Measurements from ENCODE around the gene STAT3.

DNA sequence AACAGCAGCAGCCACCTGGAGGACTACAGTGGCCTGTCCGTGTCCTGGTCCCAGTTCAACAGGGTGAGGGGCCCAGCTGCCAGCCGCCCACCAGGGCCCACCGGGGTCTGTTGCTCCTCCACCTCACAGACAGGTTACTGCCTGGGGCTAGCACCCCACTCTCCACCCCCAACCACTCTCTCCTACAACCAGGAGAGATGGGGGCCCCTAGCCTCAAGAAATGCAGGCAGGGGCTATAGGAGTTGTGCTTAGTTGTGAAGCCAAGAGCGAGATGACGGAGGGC lies 81.9 kb downstream of the STAT3 start:
- TF ChIP-seq, protein P1, sequence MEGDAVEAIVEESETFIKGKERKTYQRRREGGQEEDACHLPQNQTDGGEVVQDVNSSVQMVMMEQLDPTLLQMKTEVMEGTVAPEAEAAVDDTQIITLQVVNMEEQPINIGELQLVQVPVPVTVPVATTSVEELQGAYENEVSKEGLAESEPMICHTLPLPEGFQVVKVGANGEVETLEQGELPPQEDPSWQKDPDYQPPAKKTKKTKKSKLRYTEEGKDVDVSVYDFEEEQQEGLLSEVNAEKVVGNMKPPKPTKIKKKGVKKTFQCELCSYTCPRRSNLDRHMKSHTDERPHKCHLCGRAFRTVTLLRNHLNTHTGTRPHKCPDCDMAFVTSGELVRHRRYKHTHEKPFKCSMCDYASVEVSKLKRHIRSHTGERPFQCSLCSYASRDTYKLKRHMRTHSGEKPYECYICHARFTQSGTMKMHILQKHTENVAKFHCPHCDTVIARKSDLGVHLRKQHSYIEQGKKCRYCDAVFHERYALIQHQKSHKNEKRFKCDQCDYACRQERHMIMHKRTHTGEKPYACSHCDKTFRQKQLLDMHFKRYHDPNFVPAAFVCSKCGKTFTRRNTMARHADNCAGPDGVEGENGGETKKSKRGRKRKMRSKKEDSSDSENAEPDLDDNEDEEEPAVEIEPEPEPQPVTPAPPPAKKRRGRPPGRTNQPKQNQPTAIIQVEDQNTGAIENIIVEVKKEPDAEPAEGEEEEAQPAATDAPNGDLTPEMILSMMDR (IDR thresholded peaks at IDR 0.05) = no peak
- no peak for TF ChIP-seq POLR2A (IDR thresholded peaks at IDR 0.05)
